Measurements from ENCODE around the gene SYNE2. TPM values are rescaled to one million over a fixed set of nuclear protein-coding genes. Genes with fewer than 3 reads are reported as not detected.
A peak's percentile ranks its signal among the peaks of the same experiment; 100 is the strongest.
"Not testable (repeated sequence)": the region's sequence is repeated elsewhere in the genome, so short reads cannot be mapped to it uniquely, and the experiment has no call there.

SYNE2 gene
- polyA plus RNA-seq, 1 donor from 2014 or later: 18.1 TPM

DNA sequence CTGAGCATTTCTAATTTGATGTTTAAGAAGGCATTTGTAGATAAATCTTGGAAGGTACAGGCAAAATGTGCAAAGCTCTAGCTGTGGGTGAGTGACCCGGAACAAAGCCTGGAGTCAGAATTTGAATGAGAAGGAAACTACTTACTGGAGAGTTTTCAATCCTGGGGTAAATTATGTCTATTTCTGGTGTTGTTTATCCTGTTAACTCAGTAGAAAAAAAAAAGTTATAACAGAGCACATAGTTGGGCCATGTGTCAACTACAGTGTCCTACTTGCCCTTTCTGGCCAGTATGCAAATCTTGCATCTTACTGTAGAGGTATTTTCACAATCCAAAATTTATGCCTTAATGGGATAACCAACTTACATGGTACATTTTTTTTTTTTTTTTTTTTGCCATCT lies 182.3 kb downstream of the SYNE2 start:
- H3K27ac Mint-ChIP-seq: no peak overlapping the region
- H3K36me3 Mint-ChIP-seq: peaks cover 2% of the 10 kb centered on the region
- H3K4me1 Mint-ChIP-seq: no peaks in the 10 kb centered on the region
- H3K4me3 Mint-ChIP-seq: no peak overlapping the region
- H3K27me3 Mint-ChIP-seq: no peaks in the 10 kb centered on the region
- H3K9me3 Mint-ChIP-seq: no peaks in the 10 kb centered on the region

DNA sequence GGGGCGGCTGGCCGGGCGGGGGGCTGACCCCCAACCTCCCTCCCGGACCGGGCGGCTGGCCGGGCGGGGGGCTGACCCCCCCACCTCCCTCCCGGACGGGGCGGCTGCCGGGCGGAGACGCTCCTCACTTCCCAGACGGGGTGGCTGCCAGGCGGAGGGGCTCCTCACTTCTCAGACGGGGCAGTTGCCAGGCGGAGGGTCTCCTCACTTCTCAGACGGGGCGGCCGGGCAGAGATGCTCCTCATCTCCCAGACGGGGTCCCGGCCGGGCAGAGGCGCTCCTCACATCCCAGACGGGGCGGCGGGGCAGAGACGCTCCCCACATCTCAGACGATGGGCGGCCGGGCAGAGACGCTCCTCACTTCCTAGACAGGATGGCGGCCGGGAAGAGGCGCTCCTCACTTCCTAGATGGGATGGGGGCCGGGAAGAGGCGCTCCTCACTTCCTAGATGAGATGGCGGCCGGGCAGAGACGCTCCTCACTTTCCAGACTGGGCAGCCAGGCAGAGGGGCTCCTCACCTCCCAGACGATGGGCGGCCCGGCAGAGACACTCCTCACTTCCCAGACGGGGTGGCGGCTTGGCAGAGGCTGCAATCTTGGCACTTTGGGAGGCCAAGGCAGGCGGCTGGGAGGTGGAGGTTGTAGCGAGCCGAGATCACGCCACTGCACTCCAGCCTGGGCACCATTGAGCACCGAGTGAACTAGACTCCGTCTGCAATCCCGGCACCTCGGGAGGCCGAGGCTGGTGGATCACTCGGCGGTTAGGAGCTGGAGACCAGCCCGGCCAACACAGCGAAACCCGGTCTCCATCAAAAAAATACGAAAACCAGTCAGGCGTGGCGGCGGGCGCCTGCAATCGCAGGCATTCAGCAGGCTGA lies 185.3 kb downstream of the SYNE2 start:
- H3K27ac Mint-ChIP-seq: not testable (repeated sequence)

DNA sequence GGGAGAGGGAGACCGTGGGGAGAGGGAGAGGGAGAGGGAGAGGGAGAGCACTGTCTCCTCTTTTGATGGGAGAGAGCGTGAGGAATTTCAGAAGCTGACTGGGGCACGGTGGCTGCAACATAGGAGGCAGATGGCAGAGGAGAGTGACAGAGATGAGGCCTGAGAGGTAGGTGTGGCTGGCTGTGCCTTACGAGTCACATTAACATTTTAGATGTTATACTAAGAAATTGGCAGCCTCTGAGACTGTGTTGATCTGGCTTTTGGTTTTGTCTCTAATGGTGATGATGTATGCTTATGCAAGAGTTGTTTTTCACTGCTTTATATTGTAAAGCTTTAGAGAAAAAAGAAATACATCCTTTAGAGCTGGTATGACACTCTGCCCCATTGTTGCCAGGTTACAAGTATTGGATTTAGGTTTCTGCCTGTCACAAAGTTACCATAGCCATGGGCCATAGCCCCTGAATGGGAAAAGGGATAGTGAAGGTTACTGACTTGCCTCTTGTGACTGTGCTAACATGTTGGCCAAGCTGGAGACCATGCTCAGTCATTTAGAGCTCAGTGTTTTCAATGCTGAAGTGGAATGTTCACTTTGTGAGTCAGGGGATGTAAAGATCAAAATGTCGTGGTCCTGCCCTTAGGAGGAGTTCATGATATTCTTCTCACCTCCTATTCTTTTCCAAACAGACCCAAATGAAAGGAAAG lies 186.2 kb downstream of the SYNE2 start:
- H3K4me3 Mint-ChIP-seq: no peak overlapping the region
- H3K4me1 Mint-ChIP-seq: no peaks in the 10 kb centered on the region

More for the DNA sequence above, 185.3 kb downstream of the SYNE2 start:
- H3K4me1 Mint-ChIP-seq, H3K36me3 Mint-ChIP-seq, H3K9me3 Mint-ChIP-seq, H3K27me3 Mint-ChIP-seq, H3K4me3 Mint-ChIP-seq: not testable (repeated sequence)

DNA sequence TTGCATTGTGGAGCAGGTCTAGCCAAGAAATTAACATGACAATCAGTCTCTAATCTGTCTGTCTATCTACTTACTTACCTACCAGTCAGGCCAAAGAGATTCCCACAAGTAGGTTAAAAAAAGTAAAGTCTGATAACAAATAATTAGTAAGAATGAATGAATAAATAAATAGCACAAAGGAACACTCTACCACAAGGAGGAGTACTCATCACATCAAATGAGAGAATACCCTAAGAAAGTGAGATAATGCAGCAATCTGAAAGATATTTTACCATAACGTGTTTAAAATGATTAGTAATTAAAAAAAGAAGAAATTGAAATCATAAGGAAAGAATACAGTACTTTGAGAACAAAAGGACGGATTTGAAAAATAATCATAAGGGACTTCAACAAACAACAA lies 187.2 kb downstream of the SYNE2 start:
- Mint-ChIP-seq H3K36me3 (peaks cover 3% of the 10 kb centered on the region), H3K9me3 (peaks cover 0 to 9% (median 3%) of the 10 kb centered on the region in 3 donors)

More for the DNA sequence above, 186.2 kb downstream of the SYNE2 start:
- Mint-ChIP-seq H3K9me3 (peaks cover 0 to 6% (median 3%) of the 10 kb centered on the region in 3 donors), H3K27ac (no peak overlapping the region), H3K27me3 (no peaks in the 10 kb centered on the region), H3K36me3 (peaks cover 1% of the 10 kb centered on the region)

DNA sequence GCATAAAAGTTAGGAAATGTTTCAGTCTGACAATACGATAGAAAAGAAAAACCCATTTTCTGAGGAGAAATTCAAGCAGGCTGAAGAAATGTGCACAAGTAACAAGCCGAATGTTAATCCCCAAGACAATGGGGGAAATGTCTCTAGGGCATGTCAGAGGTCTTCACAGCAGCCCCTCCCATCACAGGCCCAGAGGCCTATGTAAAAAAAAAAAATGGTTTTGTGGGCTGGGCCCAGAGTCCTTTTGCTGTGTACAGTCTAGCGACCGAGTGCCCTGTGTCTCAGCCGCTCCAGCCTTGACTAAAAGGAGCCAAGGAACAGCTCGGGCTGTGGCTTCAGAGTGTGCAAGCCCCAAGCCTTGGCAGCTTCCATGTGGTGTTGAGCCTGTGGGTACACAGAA lies 190.5 kb downstream of the SYNE2 start:
- H3K4me3 Mint-ChIP-seq, H3K36me3 Mint-ChIP-seq, H3K9me3 Mint-ChIP-seq, H3K4me1 Mint-ChIP-seq, H3K27me3 Mint-ChIP-seq, H3K27ac Mint-ChIP-seq: not testable (repeated sequence)

More for the DNA sequence above, 187.2 kb downstream of the SYNE2 start:
- H3K4me1 Mint-ChIP-seq: no peaks in the 10 kb centered on the region
- H3K27ac Mint-ChIP-seq: no peak overlapping the region
- no peaks in the 10 kb centered on the region for H3K27me3 Mint-ChIP-seq
- H3K4me3 Mint-ChIP-seq: no peak overlapping the region

DNA sequence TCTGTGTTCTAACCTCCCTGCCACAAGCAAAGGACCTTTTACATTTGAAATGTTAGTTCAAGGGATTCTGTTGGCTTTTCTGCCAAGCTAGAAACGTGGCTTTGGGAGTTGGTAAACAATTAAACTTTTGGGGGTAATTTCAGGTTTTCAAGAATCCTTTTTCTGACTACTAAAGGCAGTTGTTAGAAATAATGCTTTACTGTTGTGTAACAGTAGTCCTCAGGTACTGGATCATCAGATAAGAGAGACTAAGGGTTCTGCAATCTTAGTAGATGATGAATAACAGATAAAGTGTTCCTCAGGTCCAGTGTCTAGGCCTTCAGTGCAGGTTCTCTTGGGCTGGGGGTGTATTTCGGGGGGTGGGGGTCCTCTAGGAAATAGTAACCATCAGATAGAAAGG lies 192.3 kb downstream of the SYNE2 start:
- peaks cover 0 to 9% (median 3%) of the 10 kb centered on the region in 3 donors for H3K9me3 Mint-ChIP-seq
- no peak overlapping the region for H3K27ac Mint-ChIP-seq
- H3K27me3 Mint-ChIP-seq: no peaks in the 10 kb centered on the region
- H3K36me3 Mint-ChIP-seq: peaks cover 3% of the 10 kb centered on the region
- no peaks in the 10 kb centered on the region for H3K4me1 Mint-ChIP-seq
- no peak overlapping the region for H3K4me3 Mint-ChIP-seq

DNA sequence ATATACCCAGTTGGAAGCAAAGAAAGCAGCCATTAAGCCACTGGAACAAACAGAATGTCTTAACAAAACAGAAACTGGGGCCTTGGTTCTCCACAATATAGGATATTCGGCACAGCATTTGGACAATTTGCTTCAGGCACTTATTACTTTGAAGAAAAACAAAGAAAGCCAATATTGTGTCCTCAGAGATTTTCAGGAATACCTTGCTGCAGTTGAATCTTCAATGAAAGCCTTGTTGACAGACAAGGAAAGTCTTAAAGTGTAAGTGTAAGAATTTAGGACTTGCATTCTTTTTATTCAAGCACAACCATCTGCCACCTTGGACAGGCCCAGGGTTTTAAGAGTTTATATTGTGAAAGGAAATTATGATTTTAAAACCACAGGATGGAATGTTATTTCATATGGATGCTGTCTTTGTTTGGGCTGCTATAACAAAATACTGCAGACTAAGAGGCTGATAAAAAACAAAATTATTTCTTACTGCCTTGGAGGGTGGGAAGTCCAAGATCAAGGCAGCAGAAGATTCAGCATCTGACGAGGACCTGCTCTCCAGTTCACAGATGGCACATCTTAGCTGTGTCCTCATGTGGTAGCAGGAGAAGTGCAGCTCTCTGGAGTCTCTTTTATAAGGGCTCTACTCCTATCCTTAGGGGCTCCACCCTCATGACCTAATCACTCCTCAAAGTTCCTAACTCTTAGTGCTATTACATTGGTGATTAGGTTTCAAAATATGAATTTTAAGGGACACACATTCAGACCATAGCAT lies 197.0 kb downstream of the SYNE2 start:
- H3K27me3 Mint-ChIP-seq: no peaks in the 10 kb centered on the region
- H3K36me3 Mint-ChIP-seq: peaks cover 2% of the 10 kb centered on the region
- no peak overlapping the region for H3K4me3 Mint-ChIP-seq
- no peak overlapping the region for H3K27ac Mint-ChIP-seq
- peaks cover 0 to 7% (median 0%) of the 10 kb centered on the region in 3 donors for H3K4me1 Mint-ChIP-seq
- H3K9me3 Mint-ChIP-seq: no peaks in the 10 kb centered on the region

DNA sequence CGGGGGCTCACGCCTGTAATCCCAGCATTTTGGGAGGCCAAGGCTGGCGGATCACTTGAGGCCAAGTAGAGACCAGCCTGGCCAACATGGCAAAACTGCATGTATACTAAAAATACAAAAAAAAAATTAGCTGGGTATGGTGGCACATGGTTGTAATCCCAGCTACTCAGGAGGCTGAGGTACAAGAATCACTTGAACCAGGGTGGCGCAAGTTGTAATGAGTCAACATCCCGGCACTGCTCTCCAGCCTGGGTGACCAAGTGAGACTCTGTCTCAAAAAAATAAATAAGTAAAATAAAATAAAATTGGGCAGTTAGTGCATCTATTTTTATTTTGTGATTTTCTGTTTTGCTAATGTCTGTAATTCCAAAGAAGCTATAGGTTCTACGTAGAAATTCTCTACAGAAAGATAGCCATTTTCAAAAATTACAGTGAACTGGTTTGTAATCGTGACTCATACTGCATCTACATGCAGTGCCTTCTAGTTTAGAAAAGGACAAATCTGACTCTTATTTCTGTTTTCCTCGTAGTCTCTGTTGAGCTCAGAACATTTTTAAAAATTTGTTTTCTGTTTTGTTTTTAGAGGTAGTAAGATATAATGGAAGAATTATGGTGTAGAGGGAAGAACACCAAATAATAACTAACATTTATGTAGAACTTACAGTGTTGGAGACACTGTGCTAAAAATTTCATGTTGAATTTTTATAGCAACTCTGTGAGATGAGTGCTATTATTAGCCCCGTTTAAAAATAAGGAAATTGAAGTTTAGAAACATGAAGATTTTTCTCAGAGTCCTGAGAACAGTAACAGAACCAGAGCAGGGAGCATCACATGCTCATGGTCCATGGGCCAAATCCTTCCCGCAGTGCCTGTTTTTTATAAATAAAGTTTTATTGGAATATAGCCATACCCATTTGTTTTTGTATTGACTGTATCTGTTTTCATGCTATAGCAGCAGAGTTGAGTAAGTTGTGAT lies 201.2 kb downstream of the SYNE2 start:
- H3K9me3 Mint-ChIP-seq: peaks cover 0 to 2% (median 0%) of the 10 kb centered on the region in 3 donors
- peaks cover 2% of the 10 kb centered on the region for H3K36me3 Mint-ChIP-seq
- no peak overlapping the region for H3K4me3 Mint-ChIP-seq
- H3K4me1 Mint-ChIP-seq: peaks cover 0 to 7% (median 0%) of the 10 kb centered on the region in 3 donors
- peak overlapping the region in 1 of 3 donors; percentile 27 for H3K27ac Mint-ChIP-seq
- H3K27me3 Mint-ChIP-seq: no peaks in the 10 kb centered on the region

DNA sequence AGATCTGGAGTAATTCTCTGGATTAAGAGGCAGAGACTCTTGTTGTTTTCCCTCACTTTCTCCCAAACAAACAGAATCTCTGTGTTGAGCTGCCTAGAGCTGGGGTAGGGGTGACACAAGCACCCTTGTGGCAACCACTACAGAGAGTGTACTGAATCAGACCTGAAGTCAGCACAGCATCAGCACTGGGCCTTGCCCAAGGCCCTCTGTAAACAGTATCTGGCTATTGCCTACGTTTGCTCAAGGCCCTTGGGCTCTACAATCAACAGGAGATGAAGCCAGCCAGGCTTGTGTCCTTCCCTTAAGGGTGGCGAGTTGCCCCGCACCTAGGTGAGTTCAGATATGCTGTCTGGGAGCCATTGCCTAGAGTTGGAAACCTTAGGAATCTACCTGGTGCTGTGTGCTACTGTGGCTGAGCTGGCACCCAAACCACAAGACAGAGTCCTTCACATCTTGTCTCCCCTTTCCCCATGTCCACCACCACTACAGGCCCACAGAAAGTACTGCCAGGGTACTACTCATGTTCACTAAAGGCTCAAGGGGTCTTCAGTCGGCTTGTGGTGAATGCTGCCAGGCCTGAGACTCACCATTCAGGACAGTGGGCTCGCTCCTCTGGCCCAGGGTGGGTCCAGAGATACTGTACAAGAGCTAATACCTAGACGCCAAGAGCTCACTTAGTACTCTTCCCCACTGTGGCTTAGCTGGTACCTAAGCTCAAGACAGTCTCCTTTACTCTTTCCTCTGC lies 206.8 kb downstream of the SYNE2 start:
- Mint-ChIP-seq H3K36me3 (peaks cover 4% of the 10 kb centered on the region), H3K27me3 (no peaks in the 10 kb centered on the region), H3K27ac (no peak overlapping the region), H3K9me3 (peaks cover 0 to 2% (median 0%) of the 10 kb centered on the region in 3 donors), H3K4me3 (no peak overlapping the region), H3K4me1 (peaks cover 0 to under 1% (median 0%) of the 10 kb centered on the region in 3 donors)

DNA sequence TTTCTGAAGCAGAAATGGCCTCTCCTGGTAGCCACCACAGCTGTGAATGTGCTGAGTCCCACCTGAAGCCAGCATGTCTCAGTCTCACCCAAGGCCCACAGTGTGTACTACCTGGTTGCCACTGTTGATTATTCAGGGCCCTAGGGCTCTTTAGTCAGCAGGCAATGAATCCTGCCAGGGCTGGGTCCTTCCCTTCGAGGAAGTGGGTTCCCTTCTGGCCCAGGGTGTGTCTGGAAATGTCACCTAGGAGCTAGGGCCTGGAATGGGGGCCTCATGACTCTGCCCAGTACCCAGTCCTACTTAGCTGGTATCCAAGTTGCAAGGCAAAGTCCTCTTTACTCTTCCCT lies 207.4 kb downstream of the SYNE2 start:
- Mint-ChIP-seq H3K36me3 (peaks cover 4% of the 10 kb centered on the region), H3K9me3 (peaks cover 0 to 2% (median 0%) of the 10 kb centered on the region in 3 donors), H3K4me1 (no peaks in the 10 kb centered on the region), H3K27ac (no peak overlapping the region), H3K4me3 (no peak overlapping the region), H3K27me3 (no peaks in the 10 kb centered on the region)

DNA sequence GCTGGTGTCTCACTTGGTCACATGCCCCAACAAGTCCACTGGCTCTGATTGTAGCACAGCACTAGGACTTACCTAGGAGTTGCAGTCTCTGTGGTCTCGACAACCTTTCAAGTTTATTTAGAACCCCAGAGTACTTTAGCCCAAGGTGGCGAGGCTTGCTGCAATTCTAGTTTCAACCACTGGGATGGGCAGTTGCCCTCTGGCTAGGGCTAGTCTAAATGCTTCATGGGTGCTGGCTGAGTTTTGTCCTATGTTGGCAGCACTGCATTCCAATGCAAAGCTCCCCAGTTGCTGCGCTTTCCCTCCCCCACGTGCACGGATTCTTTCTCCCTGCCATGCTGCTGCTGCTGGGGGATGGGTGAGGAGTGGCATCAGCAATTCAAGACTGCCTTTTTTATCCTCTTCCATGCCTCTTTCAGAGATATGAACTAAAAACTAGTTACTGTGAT lies 207.9 kb downstream of the SYNE2 start:
- Mint-ChIP-seq H3K27ac (no peak overlapping the region), H3K4me3 (no peak overlapping the region), H3K27me3 (no peaks in the 10 kb centered on the region), H3K4me1 (no peaks in the 10 kb centered on the region), H3K36me3 (peaks cover 4% of the 10 kb centered on the region), H3K9me3 (peaks cover 0 to 2% (median 0%) of the 10 kb centered on the region in 3 donors)

DNA sequence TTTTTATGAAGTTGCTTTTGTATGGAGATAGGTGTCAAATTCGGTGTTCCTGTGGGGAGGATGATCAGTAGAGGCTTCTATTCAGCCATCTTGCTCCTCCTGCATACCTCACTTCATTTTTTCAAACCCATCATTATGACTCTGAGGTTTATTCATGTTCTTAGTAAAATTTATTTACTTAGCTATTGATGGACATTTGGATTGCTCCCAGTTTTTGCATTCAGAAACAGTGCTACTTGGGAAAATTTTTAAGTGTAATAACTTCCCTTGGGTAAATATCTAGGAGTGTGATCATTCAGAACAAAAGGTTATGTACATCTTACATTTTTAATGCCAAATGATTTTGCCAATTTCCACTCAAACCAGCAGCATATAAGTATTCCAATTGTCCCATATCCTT lies 208.3 kb downstream of the SYNE2 start:
- H3K27me3 Mint-ChIP-seq: no peaks in the 10 kb centered on the region
- no peaks in the 10 kb centered on the region for H3K4me1 Mint-ChIP-seq
- peaks cover 0 to 2% (median 0%) of the 10 kb centered on the region in 3 donors for H3K9me3 Mint-ChIP-seq
- H3K27ac Mint-ChIP-seq: no peak overlapping the region
- H3K4me3 Mint-ChIP-seq: no peak overlapping the region
- peaks cover 4% of the 10 kb centered on the region for H3K36me3 Mint-ChIP-seq

DNA sequence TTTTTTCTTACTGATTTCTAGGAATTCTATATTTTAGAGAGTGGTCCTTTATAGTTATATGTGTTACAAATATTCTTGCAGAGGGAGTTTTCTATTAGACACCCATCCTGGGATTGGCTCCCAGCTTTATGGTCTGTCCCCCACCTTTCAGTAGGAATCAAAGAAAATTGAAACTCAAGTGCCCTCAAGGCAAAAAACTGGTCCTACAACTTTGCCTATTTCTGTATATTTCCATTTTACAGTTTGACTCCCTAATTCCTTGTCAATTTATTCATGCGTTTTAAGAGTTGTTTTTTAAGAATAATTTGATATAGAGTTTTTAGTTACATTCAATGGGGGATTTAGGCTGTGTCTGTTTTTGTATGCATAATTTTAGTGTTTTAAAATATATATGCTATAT lies 208.9 kb downstream of the SYNE2 start:
- Mint-ChIP-seq H3K27me3 (no peaks in the 10 kb centered on the region), H3K4me3 (no peak overlapping the region), H3K4me1 (no peaks in the 10 kb centered on the region), H3K9me3 (peaks cover 0 to 2% (median 0%) of the 10 kb centered on the region in 3 donors), H3K36me3 (peaks cover 4% of the 10 kb centered on the region), H3K27ac (no peak overlapping the region)
